HG03135 (cell line): ENCODE data around the gene INPP5A.
"Not testable (repeated sequence)": the region's sequence is repeated elsewhere in the genome, so short reads cannot be mapped to it uniquely, and the experiment has no call there.

Experiments used
- ATAC-seq: cut with Tn5 transposase; IDR thresholded peaks from one replicate; pipeline ENCODE4 v1.9.1; 2021; ENCODE audit warnings: mild to moderate bottlenecking, moderate library complexity; ENCODE audit not compliant: unreplicated experiment

INPP5A gene

DNA sequence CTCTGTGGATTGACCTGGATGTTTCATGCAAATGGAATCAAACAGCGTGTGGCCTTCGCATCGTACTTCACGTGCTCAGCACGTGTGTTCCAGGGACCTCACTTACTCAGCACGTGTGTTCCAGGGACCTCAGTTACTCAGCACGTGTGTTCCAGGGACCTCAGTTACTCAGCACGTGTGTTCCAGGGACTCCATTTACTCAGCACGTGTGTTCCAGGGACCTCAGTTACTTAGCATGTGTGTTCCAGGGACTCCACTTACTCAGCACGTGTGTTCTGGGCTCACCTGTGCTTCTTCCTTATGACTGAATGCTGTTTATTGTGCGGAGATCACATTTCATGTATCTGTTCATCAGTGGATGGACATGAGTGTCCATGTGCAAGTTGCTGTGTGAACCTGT, 22.0 kb downstream of the INPP5A start:
- ATAC-seq = no peak

DNA sequence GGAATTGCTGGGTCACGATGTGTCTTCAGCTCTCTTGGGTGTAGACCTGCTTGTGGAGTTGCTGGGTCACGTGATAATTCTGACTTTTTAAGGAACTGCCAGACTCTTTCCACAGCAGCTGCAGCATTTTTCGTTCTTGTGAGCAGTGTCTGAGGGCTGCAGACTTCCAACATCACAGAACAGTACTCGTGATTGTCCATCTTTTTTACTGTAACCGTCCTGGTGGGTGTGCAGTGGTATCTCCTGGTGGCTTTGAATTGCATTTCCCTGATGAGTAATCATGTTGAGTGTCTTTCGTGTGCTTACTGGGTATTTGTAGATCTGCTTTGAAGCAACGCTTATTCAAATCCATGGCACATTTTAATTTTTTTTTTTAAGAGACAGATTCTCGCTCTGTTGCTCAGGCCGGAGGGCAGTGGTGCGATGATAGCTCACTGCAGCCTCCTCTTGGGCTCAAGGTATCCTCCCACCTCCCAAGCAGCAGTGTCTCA, 22.7 kb downstream of the INPP5A start:
- no peak for ATAC-seq

DNA sequence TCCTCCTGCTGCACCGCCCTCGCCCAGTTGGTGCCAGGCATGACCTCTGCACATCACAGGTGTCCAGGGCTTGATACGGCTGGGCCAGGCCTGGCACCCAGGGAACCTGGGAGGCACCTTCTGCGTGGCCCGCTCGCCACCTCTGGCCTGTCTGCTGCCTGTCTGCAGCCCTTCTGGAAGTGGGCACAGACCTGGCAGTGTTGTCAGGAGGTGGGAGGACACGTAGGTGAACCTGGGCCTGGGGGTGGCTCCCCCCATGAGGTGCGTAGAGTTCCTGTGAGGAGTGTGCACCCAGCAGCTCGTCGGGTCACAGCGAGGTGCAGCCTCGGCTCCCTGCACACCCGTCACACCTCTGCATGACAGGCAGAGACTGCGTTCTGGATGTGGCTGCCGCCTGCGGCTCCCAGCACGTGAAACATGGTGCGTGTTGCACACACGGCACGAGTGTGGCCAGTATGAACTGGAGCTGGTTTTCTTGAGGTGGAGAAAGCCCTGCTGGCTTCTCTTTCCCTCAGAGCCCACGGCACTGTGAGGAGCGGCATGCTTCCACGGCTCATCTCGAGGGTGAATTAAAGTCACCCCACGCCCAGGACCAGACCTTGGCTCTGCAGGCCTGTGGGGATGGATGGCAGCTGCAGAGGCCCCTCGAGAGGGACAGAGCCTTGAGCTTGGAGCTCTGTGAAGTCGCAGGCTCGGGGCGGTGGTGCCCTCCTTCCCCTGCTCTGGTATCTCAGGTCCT, 24.8 kb downstream of the INPP5A start:
- ATAC-seq = no peak

DNA sequence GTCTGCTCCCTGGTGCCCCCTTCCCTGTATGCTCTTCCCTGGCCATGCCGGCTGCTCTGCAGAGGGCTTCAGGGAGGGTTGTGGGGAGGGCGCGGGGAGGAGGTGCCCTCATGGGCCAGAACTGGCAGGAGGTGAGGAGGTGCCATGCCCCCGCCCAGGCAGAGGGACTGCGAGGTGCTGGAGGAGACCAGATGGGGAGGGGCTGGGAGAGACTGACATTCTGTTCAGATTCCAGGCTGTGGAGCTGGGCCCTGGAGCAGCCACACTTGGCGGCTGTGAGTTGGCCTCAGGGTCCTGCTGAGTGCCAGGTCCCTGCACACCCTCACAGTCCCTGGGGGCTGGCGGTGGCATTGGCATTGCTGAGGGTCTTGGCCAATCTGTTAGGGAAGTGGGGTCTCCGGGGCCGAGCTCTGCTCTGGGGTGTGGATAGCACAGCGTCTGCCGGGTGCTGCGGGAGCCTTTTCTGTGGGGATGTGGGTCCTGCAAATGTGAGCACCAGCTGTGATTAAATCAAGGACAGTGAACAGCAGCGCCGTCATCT, 25.4 kb downstream of the INPP5A start:
- no peak for ATAC-seq

DNA sequence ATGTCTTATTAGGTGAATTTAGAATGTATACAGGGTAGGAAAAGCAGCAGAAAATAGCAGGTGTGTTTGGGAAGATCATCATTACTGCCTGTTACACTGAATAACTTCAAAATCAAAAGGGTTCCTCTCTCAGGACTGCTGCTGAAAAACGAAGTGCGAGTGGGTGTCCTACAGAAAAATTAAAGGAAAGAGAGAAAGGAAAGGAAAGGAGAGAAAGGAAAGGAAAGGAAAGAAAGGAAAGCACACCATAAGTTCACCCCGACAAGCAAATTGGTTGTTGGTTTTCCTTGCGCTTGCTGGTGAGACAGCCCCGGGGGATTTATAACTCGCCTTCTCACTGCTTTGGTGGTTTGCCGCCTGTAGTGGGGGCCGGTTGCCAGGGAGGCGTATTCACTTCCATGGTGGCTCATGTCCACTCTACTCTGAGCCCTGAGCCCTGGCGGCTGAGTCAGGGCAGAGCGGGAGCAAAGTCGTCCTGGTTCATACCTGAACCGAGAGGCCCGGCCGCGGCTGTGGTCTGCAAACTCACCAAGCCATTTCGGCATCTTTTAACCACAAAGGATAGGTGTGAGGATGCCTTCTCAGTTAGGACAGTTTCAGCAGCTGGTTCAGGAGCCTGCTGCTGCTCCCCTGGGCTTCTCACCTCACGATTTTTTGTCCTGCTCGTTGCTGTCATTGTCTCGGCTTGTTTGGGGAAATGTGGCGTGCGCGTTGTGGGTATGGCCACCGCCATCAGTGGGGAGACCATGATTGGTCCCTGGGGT, 26.1 kb downstream of the INPP5A start:
- ATAC-seq = peak; percentile 75

DNA sequence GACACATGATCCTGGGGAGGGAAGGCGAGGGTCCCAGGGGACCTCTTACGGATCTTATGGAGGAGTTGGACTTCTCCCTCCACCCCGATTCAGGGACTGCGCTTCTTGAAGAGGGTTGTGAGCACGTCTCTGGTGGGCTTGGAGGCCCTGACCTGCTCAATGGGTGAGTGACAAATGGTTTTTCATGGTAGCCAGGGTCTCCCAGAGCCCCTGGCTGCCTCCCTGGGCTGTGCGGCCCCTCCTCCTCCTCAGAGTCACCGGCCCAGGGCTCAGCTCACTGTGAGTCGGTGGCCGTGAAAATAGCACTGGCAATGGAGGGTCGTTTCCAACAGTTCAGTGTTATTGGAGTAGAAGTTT, 26.6 kb downstream of the INPP5A start:
- ATAC-seq = no peak

DNA sequence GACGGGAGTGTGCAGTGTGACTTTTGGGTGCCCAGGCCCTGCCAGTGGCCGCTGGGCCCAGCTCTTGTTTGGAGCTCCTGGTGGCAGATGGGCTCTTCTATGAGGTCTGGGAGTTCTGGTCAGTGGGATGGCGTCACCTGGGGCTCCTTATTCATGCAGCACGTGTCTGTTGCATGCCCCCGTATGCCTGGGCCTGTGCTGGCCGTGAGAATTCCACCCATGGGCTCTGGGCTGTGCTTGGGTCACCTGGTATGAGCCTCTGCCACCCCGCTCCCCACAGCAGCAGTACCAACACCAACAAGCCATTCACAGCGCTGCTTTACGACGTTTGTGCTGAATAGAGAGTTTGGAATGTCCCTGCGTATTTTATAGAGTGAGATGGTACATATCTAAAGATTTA, 27.1 kb downstream of the INPP5A start:
- ATAC-seq = no peak

DNA sequence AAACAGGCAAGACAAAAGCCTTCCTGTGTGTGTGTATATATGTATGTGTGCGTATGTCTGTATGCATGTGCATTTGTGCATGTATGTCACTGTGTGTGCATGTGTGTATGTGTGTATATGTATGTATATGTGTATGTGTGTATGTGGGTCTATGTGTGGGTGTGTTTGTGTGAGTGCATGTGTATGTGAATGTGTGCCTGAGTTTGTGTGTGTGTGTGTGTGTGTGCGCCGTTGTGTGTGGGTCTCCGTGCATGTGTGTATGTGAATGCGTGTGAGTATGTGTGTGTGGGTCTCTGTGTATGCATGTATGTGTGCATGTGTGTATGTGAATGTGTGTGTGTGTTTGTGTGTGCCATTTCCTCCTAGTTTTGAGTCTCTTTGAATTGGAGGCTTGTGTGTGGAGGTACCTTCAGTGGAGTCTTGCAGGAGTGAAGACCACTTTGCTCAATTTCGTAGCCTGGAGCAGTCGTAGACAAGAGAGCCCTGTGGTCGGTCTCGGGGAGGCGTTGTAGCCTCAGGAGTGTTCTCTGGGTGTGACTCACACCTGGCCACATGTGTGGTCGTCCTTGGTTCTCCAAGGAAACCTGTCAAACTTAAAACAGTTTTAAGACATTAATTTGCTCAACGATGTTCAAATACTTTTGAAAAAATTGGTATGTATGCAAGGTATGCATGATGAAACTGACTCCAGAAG, 28.1 kb downstream of the INPP5A start:
- ATAC-seq = no peak

DNA sequence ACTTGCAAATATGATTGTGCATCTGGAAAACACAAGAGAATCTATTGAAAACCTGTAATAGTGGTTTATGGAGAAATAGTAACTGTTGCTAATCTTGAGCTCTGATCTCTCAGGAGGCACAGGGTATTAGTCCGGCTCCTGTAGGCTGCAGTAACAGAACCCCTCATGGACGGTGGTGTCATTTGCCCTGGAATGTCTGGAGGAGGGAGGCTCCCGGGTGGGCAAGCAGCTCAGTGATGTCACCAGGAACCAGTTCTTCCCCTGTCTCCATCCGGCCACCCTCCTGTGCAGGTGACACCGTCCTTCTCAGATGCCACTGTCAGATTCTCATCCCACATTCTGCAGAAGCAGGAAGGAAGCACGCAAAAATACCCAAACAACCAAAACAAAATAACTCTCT, 29.3 kb downstream of the INPP5A start:
- no peak for ATAC-seq

DNA sequence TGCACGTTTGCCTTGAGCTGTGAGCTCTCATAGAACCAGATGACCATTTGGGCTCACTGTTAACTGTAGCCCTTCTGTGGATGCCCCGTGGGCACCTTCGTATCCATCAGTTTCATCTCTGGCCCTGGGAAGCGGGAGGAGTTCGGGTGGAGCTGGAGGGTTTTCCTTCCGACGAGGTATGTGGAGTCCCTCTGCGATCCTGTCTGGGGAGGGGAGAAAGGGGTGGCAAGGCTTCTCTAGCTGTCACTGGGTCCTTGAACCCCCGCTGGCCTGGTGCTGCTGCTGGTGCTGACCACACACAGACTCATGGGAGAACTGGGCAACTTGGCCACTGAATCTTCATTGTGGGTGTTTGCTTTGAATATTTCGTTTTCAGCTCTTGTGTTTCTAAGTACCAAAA, 32.7 kb downstream of the INPP5A start:
- no peak for ATAC-seq

DNA sequence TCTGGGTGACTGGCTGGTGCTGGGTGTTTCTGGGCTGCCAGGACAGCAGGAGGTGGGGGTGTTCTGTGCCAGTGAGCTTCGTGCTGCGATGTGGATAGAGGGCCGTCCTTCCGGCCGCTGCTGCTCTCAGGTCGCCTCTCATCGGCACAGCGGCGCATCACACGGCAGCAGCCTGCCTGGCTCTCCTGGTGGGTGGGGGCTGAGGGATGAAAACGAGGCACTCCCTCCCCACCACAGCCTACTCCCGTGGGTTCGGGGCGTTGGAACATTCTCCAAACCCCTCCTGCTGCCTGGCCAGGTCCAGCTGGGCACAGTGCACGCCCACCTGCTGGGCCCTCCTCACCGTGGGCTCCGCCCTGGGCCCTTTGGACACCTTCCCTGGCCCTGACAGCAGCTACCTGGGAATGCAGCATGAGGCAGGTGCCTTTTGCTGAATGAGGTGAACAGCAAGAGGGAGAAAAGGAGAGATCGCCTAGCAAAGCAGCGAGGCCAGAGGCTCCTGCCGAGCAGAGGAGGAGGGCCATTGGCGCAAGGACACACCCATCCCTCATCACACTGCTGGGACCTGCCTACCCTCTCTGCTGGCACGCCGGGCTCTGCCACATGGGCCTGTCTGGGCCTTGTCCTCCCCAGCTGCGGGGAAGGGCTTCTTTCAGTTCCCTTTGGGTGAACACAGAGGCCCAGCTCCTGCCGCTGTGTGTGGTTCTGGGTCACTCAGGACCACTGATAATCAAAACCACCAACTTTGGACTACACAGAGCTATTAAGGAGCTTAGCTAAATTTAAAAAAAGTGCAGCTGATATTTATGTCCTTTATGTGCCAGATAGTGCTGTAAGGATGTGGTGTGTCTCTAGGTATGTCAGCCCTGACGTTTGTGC, 33.4 kb downstream of the INPP5A start:
- ATAC-seq = peak; percentile 46

DNA sequence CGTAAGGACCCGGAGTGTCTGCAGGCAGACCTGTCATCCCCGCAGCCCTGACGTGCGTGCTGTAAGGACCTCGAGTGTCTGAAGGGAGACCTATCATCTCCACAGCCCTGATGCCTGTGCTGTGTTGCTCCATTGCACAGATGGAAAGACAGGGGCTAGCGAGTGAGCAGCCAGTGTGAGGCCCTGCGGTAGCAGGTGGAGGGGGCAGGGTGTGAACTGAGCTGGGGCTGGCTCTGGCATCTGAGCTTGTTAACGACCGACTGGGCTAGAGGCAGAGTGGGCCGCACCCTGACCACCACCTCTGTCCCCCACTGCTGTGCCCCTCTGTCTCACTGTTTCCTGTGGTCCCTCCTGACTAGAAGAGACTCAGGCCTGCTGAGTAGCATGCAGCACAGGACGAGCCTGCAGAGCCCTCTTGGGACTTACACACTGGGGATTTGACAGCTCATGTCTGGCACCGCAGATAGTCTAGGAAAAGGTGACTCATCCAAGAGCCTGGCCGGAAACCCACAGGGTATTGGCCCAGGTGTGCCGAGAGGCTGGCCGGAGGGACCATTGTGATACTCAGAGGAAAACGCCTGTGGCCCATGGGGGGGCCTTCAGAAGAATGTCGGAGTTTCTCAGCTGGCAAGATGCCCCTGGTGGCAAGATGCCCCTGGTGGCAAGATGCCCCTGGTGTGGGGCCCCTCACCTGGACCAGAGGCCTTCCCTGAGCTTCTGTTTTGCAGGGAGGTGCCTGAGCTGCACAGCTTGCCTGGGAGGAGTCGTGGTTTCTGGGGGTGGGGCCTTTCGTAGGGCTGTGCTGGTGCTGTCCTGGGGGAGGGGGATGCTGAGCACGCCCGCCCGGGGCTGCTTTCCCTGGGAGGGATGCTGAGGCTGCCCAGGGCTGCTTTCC, 34.3 kb downstream of the INPP5A start:
- ATAC-seq = peak; percentile 62

DNA sequence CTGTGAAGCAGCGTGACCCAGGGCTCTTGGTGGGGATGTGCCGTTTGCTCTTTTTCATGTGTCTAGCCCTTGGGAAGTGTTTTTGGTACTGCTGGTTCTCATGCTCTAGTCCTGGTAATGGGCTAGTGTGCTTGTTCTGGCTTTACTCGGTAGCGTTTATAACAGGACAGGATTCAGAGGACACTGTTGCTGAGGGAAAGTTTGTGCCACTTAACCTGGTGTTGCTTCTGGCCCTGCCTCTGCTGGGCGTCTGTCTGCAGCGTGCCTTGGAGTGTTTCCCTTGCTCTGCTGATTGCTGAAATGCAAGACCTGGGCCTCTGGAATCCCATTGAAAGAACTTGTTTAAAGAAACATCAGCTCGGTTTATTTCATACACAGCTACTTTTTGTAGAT, 35.0 kb downstream of the INPP5A start:
- ATAC-seq = no peak

DNA sequence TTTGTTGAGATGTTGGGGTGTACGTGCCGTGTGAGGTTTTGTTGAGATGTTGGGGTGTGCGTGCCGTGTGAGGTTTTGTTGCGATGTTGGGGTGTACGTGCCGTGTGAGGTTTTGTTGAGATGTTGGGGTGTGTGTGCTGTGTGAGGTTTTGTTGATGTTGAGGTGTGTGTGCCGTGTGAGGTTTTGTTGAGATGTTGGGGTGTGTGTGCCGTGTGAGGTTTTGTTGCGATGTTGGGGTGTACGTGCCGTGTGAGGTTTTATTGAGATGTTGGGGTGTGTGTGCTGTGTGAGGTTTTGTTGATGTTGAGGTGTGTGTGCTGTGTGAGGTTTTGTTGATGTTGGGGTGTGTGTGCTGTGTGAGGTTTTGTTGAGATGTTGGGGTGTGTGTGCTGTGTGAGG, 35.4 kb downstream of the INPP5A start:
- ATAC-seq = not testable (repeated sequence)

DNA sequence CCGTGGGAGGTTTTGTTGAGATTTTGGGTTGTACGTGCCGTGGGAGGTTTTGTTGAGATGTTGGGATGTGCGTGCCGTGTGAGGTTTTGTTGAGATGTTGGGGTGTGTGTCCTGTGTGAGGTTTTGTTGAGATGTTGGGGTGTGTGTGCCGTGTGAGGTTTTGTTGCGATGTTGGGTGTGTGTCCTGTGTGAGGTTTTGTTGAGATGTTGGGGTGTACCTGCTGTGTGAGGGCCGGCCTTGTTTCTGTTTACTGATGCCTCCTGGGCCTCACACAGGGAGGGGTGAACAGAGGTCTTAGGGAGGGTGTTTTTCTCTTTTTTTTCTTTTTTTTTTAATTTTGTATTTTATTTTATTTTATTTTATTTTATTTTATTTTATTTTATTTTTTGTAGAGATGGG, 36.7 kb downstream of the INPP5A start:
- no peak for ATAC-seq

DNA sequence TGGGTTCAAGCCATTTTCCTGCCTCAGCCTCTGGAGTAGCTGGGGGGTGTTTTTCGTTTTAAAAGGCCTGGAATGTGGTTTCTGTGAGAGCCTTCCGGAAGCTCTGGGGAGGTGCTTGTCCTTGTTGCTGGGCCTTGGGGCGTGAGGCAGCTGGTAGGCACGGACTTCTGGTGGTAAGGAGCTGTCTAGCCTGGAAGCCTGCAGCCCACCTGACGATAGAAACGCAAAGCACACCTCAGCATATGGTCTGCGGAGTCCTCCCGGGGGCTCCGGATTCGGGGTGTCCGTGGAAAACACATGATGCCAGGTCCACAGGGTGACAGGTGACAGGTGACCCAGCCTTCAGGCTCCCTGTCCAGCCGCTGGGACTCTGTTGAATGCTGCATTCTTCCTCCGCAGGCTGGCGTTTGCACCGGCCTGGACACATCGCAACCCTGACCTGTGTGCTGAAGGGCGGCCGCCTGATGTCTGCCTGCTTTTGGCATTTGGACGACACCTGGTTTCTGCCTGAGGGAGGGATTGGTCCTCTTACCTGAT, 37.3 kb downstream of the INPP5A start:
- no peak for ATAC-seq

DNA sequence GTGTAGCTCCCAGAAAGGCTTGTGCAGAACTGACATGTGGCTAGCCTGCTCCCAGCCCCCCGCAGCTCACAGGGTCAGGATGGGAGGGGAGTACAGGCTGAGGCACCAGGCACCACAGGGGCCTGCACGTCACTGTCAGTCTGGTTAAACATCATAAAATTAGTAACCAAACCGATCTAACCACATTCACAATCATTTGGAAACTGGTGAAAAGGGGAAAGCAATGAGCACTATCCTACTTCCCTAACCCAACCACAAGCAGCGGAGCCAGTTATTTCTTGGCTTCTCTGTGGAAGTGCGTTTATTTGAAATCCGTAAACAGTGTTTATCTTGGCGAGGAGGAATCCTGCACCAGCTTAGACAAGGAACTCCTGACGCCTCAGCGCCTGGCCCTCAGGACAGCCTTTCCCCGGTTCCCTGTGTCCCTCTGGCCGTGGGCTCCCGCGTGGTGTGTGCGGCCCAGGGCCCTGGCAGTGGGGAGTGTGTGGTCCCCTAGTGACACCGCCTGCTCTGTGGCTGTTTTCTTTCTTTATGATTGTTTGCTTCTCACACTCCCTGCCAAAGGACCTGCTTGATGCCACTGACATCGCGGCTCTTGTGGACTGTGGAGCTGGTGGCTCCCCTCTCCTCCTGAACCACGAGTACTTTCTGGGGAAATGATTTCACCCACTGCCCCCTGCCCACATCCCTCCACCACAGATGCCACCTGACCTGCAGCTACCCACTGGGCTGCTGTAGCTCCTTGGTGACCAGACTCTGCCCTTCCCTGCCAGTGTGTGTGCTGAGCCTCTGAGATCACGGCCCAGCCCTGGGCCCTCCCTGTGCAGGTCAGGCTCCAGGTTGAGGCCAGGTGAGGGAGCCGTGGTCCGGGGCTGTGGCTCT, 38.0 kb downstream of the INPP5A start:
- peak; percentile 36 for ATAC-seq

DNA sequence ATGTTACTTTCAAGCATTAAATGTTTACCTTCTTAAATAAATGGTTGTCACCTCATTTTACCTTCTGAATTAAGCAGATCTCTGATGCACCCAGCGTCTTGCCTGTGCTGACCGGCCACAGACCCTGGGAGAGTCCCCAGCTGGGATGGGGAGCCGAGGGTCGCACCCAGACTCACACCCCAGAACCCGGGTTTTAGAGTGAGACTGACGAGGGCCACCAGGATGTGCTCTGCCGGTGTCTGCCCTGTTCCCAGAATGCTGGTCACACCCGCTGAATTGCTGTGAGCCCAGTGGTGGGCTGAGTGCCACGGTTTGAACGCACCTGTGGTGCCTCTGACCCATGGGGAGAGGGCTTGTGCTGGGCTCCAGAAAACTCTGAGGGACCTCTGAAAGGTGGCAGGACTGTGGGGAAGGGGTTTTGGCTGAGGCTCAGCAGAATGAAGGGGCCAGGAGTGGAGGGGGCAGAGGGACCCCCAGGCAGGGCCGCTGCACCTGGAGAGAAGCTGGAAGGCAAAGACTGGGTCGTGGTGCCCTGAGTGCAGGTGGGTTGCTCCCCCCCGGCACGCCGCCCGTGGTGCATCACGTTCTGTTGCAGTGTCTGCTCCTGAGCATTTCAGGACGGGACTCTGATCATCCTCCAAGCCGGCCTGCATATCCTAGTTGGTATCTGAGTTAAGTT, 39.2 kb downstream of the INPP5A start:
- no peak for ATAC-seq
